ENCODE data around the gene BTBD10.

GRCh38 chr11:13473013-13473722, 10.1 kb upstream of the BTBD10 start:
- TF ChIP-seq ZFP3 (CRISPR knock-in tag; IDR thresholded peaks at IDR 0.05) (no peak), RARB (CRISPR knock-in tag; IDR thresholded peaks at IDR 0.05) (no peak), ZC3H10 (CRISPR knock-in tag; IDR thresholded peaks at IDR 0.05) (no peak), SNAI2 (CRISPR knock-in tag; IDR thresholded peaks at IDR 0.05) (no peak), ZFP30 (CRISPR knock-in tag; IDR thresholded peaks at IDR 0.05) (no peak)
- TF ChIP-seq, protein P1, sequence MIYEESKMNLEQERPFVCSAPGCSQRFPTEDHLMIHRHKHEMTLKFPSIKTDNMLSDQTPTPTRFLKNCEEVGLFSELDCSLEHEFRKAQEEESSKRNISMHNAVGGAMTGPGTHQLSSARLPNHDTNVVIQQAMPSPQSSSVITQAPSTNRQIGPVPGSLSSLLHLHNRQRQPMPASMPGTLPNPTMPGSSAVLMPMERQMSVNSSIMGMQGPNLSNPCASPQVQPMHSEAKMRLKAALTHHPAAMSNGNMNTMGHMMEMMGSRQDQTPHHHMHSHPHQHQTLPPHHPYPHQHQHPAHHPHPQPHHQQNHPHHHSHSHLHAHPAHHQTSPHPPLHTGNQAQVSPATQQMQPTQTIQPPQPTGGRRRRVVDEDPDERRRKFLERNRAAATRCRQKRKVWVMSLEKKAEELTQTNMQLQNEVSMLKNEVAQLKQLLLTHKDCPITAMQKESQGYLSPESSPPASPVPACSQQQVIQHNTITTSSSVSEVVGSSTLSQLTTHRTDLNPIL (CRISPR knock-in tag; IDR thresholded peaks at IDR 0.05; ENCODE audit: low read depth), result no peak

Measured in SK-N-SH treated with all-trans-retinoic acid at 6 μM for 48 hours (cell line).